IMR-90 (cell line): ENCODE data around the gene PLOD3. TPM values are rescaled to one million over a fixed set of nuclear protein-coding genes. Genes with fewer than 3 reads are reported as not detected.

ENCODE experiments used
- ATAC-seq: fragments of 200-7000 bp; cut with Tn5 transposase; 2 replicates; pipeline ENCODE4 v1.9.1; 2020; ENCODE audit warnings: low read depth, mild to moderate bottlenecking, moderate library complexity
- BruUV-seq: library from RNA; stranded (reverse); fragments of 400-500 nt; replicated peaks from 2 replicates; lab custom pipeline; 2021; lab: Mats Ljungman, UMichigan
- CTCF ChIA-PET: fragments of 300-600 bp; formaldehyde crosslinking; extraction: SDS; loops from one replicate; lab custom pipeline; 2021; ENCODE audit warnings: antibody characterized with exemption; lab: Yijun Ruan, JAX
- POLR2A ChIA-PET: fragments of 300-600 bp; sonication (Branson Sonifier 250); formaldehyde crosslinking; loops from one replicate; lab custom pipeline; 2022; ENCODE audit warnings: antibody characterized with exemption; ENCODE audit not compliant: unreplicated experiment; lab: Charles Lee
- DNase-seq: peaks from one replicate; pipeline ENCODE4 v3.0.0; 2013
- H2AFZ ChIP-seq: replicated peaks from 2 replicates; pipeline ENCODE3; 2013; ENCODE audit warnings: low read length, mild to moderate bottlenecking; ENCODE audit not compliant: poor library complexity
- H2AK5ac ChIP-seq: 2 replicates; pipeline ENCODE4 v1.6.1; 2013; ENCODE audit warnings: low read depth, low read length, inconsistent platforms
- H2AK9ac ChIP-seq: replicated peaks from 2 replicates; pipeline ENCODE3; 2013; ENCODE audit warnings: mild to moderate bottlenecking, low read depth, low read length, moderate library complexity; ENCODE audit not compliant: poor library complexity
- H2BK120ac ChIP-seq: 2 replicates; pipeline ENCODE4 v1.6.1; 2013; ENCODE audit warnings: low read depth, low read length, inconsistent platforms
- H2BK15ac ChIP-seq: 3 replicates; pipeline ENCODE4 v1.6.1; 2013; ENCODE audit warnings: low read depth, low read length, inconsistent platforms
- H2BK20ac ChIP-seq: 2 replicates; pipeline ENCODE4 v1.6.1; 2013; ENCODE audit warnings: low read depth, mild to moderate bottlenecking, inconsistent platforms, low read length, moderate library complexity
- H2BK5ac ChIP-seq: 2 replicates; pipeline ENCODE4 v1.6.1; 2013; ENCODE audit warnings: mild to moderate bottlenecking, low read depth, low read length, inconsistent platforms; ENCODE audit not compliant: poor library complexity, severe bottlenecking
- H3K14ac ChIP-seq: replicated peaks from 2 replicates; pipeline ENCODE4 v1.6.1; 2013; ENCODE audit warnings: low read depth, low read length, inconsistent platforms
- H3K18ac ChIP-seq: 2 replicates; pipeline ENCODE4 v1.6.1; 2013; ENCODE audit warnings: low read depth, low read length, control low read depth
- H3K23ac ChIP-seq: 2 replicates; pipeline ENCODE4 v1.6.1; 2013; ENCODE audit warnings: low read depth, low read length, inconsistent platforms
- H3K27ac ChIP-seq: 2 replicates; pipeline ENCODE4 v1.5.1; 2013; ENCODE audit warnings: mild to moderate bottlenecking, control low read depth, low read length; ENCODE audit not compliant: insufficient read depth
- H3K27me3 ChIP-seq: 2 replicates; pipeline ENCODE4 v1.6.1; 2013; ENCODE audit warnings: low read length; ENCODE audit not compliant: control insufficient read depth, insufficient read depth
- H3K36me3 ChIP-seq: 2 replicates; pipeline ENCODE4 v1.6.1; 2013; ENCODE audit warnings: low read length, mixed read lengths; ENCODE audit not compliant: control insufficient read depth, insufficient read depth
- H3K4ac ChIP-seq: 2 replicates; pipeline ENCODE4 v1.6.1; 2013; ENCODE audit warnings: low read depth, low read length, inconsistent platforms
- H3K4me1 ChIP-seq: 2 replicates; pipeline ENCODE4 v1.6.1; 2013; ENCODE audit warnings: low read length, mixed read lengths; ENCODE audit not compliant: control insufficient read depth, insufficient read depth
- H3K4me2 ChIP-seq: 2 replicates; pipeline ENCODE4 v1.6.1; 2013; ENCODE audit warnings: low read depth, mild to moderate bottlenecking, control low read depth, low read length, moderate library complexity
- H3K4me3 ChIP-seq: 2 replicates; pipeline ENCODE4 v1.5.1; 2013; ENCODE audit warnings: low read depth, mild to moderate bottlenecking, control low read depth, low read length, moderate library complexity; ENCODE audit not compliant: insufficient read depth
- H3K56ac ChIP-seq: 2 replicates; pipeline ENCODE4 v1.6.1; 2013; ENCODE audit warnings: low read length, inconsistent platforms; ENCODE audit not compliant: insufficient read depth; ENCODE audit errors: extremely low read depth
- H3K79me1 ChIP-seq, 2 experiments: 2 replicates each; pipeline ENCODE4 v1.6.1; 2013; ENCODE audit warnings: low read length in 2 of 2, inconsistent platforms in 1 of 2, low read depth in 1 of 2
- H3K9ac ChIP-seq: 2 replicates; pipeline ENCODE4 v1.6.1; 2013; ENCODE audit warnings: low read depth, low read length, control low read depth
- H3K9me1 ChIP-seq: 2 replicates; pipeline ENCODE4 v1.6.1; 2013; ENCODE audit warnings: low read length, inconsistent platforms; ENCODE audit not compliant: insufficient read depth
- H3K9me3 ChIP-seq: 2 replicates; pipeline ENCODE4 v1.6.1; 2013; ENCODE audit warnings: low read length; ENCODE audit not compliant: control insufficient read depth, insufficient read depth
- H4K20me1 ChIP-seq: 2 replicates; pipeline ENCODE4 v1.6.1; 2013; ENCODE audit warnings: low read length, inconsistent platforms; ENCODE audit not compliant: insufficient read depth
- H4K5ac ChIP-seq: 2 replicates; pipeline ENCODE4 v1.6.1; 2013; ENCODE audit warnings: mild to moderate bottlenecking, low read depth, low read length, control low read depth
- H4K8ac ChIP-seq, 2 experiments: 2 replicates each; pipeline ENCODE4 v1.6.1; 2013; ENCODE audit warnings: low read depth in 2 of 2, low read length in 2 of 2, control low read depth in 1 of 2, inconsistent platforms in 1 of 2
- H4K91ac ChIP-seq: 2 replicates; pipeline ENCODE4 v1.6.1; 2013; ENCODE audit warnings: low read depth, low read length, inconsistent platforms; ENCODE audit not compliant: insufficient read depth
- BHLHE40 ChIP-seq: fragments of 150-350 bp; IDR thresholded peaks from 2 replicates; pipeline ENCODE4 v1.6.1; 2016; ENCODE audit warnings: mild to moderate bottlenecking, low read depth, low read length
- CEBPB ChIP-seq: IDR thresholded peaks from 2 replicates; pipeline ENCODE4 v1.6.1; 2012; ENCODE audit warnings: low read depth, low read length, improper control_type of control experiment
- CHD1 ChIP-seq: IDR thresholded peaks from 2 replicates; pipeline ENCODE4 v1.6.1; 2012; ENCODE audit warnings: low read depth, low read length, improper control_type of control experiment
- FOS ChIP-seq: fragments of 150-350 bp; IDR thresholded peaks from 2 replicates; pipeline ENCODE4 v1.6.1; 2016; ENCODE audit warnings: low read depth, low read length
- MAFK ChIP-seq: IDR thresholded peaks from 2 replicates; pipeline ENCODE4 v1.6.1; 2012; ENCODE audit warnings: low read depth, low read length, improper control_type of control experiment
- MAZ ChIP-seq: IDR thresholded peaks from 2 replicates; pipeline ENCODE4 v1.6.1; 2012; ENCODE audit warnings: low read depth, mild to moderate bottlenecking, low read length, improper control_type of control experiment, moderate library complexity, borderline replicate concordance
- MXI1 ChIP-seq: IDR thresholded peaks from 2 replicates; pipeline ENCODE4 v1.6.1; 2012; ENCODE audit warnings: low read depth, mild to moderate bottlenecking, low read length, moderate library complexity, borderline replicate concordance
- NFE2L2 ChIP-seq: fragments of 150-350 bp; IDR thresholded peaks from 2 replicates; pipeline ENCODE4 v1.6.1; 2016; ENCODE audit warnings: low read depth, mild to moderate bottlenecking, low read length
- POLR2A ChIP-seq: IDR thresholded peaks from 2 replicates; pipeline ENCODE4 v1.6.1; 2012; ENCODE audit warnings: mild to moderate bottlenecking, low read depth, low read length
- RAD21 ChIP-seq: IDR thresholded peaks from 2 replicates; pipeline ENCODE4 v1.6.1; 2012; ENCODE audit warnings: low read length, improper control_type of control experiment
- RCOR1 ChIP-seq: IDR thresholded peaks from 2 replicates; pipeline ENCODE4 v1.6.1; 2012; ENCODE audit warnings: mild to moderate bottlenecking, low read length, improper control_type of control experiment; ENCODE audit not compliant: insufficient replicate concordance
- RFX5 ChIP-seq: IDR thresholded peaks from 2 replicates; pipeline ENCODE4 v1.8.0; 2012; ENCODE audit warnings: low read depth, mild to moderate bottlenecking, low read length, moderate library complexity
- SMC3 ChIP-seq: fragments of 150-350 bp; IDR thresholded peaks from 2 replicates; pipeline ENCODE4 v1.6.1; 2016; ENCODE audit warnings: low read depth, mild to moderate bottlenecking, antibody characterized with exemption, low read length, moderate library complexity
- WGBS, 2 experiments: methylation state at CpG; one replicate each; pipeline versions ENCODE4 v1.1.5 to v1.1.7; 2013; ENCODE audit warnings: missing lambda C conversion rate in 2 of 2; ENCODE audit not compliant: insufficient read length in 1 of 2; ENCODE audit errors: extremely low coverage in 2 of 2; 5-methylcytosine and 5-hydroxymethylcytosine counted together
- dilution Hi-C: fragments of 300-500 bp; cut with HindIII; formaldehyde crosslinking; loops from one replicate; pipeline ENCODE4 v1.14.3; 2018; ENCODE audit warnings: low sequenced_read_pairs; ENCODE audit not compliant: unreplicated experiment
- in situ Hi-C: fragments of 300-500 bp; cut with MboI; formaldehyde crosslinking; loops from 3 replicates; pipeline ENCODE4 v1.14.3; 2019; ENCODE audit warnings: low sequenced_read_pairs, inconsistent platforms, mixed read lengths
- intact Hi-C: fragments of 100-400 bp; cut with micrococcal nuclease; formaldehyde crosslinking; loops from 2 replicates; pipeline ENCODE4 v1.10.0; 2022
- polyA plus RNA-seq, 3 experiments: library from polyadenylated mRNA; depleted of rRNA; stranded (reverse); fragments of >200 nt; gene quantifications; 2 replicates each; pipeline ENCODE4 v1.2.3, GENCODE V29; 2012; ENCODE audit warnings: low replicate concordance in 1 of 3
- total RNA-seq: library from RNA; depleted of rRNA; stranded (reverse); fragments of >200 nt; gene quantifications from 2 replicates; pipeline ENCODE4 v1.2.3, GENCODE V29; 2012
- TF ChIP-seq, protein P1 (sequence below): fragments of 150-350 bp; IDR thresholded peaks from 2 replicates; pipeline ENCODE4 v1.6.1; 2016; ENCODE audit warnings: low read depth, mild to moderate bottlenecking, low read length, moderate library complexity, borderline replicate concordance
- TF ChIP-seq, protein P2 (sequence below): conservative IDR thresholded peaks from 2 replicates; pipeline ENCODE4 v1.5.1; 2012; ENCODE audit warnings: mild to moderate bottlenecking, low read depth, low read length, improper control_type of control experiment
- TF ChIP-seq, protein P3 (sequence below): fragments of 150-350 bp; IDR thresholded peaks from 2 replicates; pipeline ENCODE4 v1.6.1; 2017; ENCODE audit warnings: mild to moderate bottlenecking, antibody characterized with exemption, low read length, low read depth

Gene PLOD3
- total and polyA plus RNA-seq, 2 of the 4 experiments (the other 2 are of a cell fraction) = 21.7 to 159 TPM

DNA sequence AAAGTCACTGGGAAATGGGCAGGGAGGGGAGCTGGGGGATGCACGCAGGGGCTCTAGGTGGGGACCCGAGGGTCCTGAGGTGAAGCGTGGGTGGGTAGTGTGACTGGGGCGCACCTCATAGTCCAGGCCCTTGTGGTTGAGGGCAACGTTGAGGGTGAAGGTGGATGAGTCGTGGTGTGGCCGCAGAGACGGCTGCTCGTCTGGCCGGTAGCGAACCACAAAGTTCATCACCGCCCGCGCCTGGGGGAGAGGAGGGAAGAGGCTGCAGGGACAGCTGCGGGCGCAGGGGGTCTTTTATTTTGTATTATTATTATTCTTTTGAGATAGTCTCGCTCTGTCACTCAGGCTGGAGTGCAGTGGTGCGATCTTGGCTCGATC, 10.7 kb downstream of the PLOD3 start:
- no peak overlapping the region for H2BK15ac ChIP-seq
- no peak overlapping the region for H2AK5ac ChIP-seq
- H2BK5ac ChIP-seq = no peak overlapping the region
- intact Hi-C loops = no loop called here
- no peak overlapping the region for H4K91ac ChIP-seq
- no peak overlapping the region for H3K4me3 ChIP-seq
- no peak overlapping the region for H2AK9ac ChIP-seq
- H2BK20ac ChIP-seq = no peak overlapping the region
- BruUV-seq = no TSS peak
- no peaks in the 10 kb centered on the region for H3K9me3 ChIP-seq
- no peaks in the 10 kb centered on the region for H3K79me1 ChIP-seq
- in situ Hi-C loops = no loop called here
- no peak overlapping the region for H4K5ac ChIP-seq
- no peak overlapping the region for H2BK120ac ChIP-seq
- no peak overlapping the region for H3K27ac ChIP-seq
- peaks cover 39% of the 10 kb centered on the region for H3K36me3 ChIP-seq
- H3K9me1 ChIP-seq = no peaks in the 10 kb centered on the region
- H4K8ac ChIP-seq = no peak overlapping the region
- H2AFZ ChIP-seq = no peak overlapping the region
- H3K56ac ChIP-seq = no peak overlapping the region
- no peak overlapping the region for H3K4ac ChIP-seq
- no peak overlapping the region for H3K4me2 ChIP-seq
- H3K9ac ChIP-seq = no peak overlapping the region
- WGBS, 2 experiments = 74% methylated on average over 3 of the region's 19 CpGs; no CpG with 5 or more reads in 1 of the 2 experiments
- H3K27me3 ChIP-seq = peaks cover 22% of the 10 kb centered on the region
- ATAC-seq (no peak), DNase-seq (no peak)
- H3K18ac ChIP-seq = no peak overlapping the region
- no peak overlapping the region for H3K14ac ChIP-seq
- no peaks in the 10 kb centered on the region for H3K4me1 ChIP-seq
- no peak overlapping the region for H3K23ac ChIP-seq
- no peak for TF ChIP-seq MAFK
- no peak for TF ChIP-seq CEBPB
- no peak for TF ChIP-seq FOS
- TF ChIP-seq RFX5 = no peak
- TF ChIP-seq MXI1 = no peak
- TF ChIP-seq, protein P1, sequence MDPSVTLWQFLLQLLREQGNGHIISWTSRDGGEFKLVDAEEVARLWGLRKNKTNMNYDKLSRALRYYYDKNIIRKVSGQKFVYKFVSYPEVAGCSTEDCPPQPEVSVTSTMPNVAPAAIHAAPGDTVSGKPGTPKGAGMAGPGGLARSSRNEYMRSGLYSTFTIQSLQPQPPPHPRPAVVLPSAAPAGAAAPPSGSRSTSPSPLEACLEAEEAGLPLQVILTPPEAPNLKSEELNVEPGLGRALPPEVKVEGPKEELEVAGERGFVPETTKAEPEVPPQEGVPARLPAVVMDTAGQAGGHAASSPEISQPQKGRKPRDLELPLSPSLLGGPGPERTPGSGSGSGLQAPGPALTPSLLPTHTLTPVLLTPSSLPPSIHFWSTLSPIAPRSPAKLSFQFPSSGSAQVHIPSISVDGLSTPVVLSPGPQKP = no peak
- no peak for TF ChIP-seq MAZ
- no peak for TF ChIP-seq RAD21
- TF ChIP-seq CHD1 = no peak
- TF ChIP-seq BHLHE40 = no peak
- TF ChIP-seq SMC3 = no peak
- TF ChIP-seq, protein P2, sequence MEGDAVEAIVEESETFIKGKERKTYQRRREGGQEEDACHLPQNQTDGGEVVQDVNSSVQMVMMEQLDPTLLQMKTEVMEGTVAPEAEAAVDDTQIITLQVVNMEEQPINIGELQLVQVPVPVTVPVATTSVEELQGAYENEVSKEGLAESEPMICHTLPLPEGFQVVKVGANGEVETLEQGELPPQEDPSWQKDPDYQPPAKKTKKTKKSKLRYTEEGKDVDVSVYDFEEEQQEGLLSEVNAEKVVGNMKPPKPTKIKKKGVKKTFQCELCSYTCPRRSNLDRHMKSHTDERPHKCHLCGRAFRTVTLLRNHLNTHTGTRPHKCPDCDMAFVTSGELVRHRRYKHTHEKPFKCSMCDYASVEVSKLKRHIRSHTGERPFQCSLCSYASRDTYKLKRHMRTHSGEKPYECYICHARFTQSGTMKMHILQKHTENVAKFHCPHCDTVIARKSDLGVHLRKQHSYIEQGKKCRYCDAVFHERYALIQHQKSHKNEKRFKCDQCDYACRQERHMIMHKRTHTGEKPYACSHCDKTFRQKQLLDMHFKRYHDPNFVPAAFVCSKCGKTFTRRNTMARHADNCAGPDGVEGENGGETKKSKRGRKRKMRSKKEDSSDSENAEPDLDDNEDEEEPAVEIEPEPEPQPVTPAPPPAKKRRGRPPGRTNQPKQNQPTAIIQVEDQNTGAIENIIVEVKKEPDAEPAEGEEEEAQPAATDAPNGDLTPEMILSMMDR = no peak
- TF ChIP-seq, protein P3, sequence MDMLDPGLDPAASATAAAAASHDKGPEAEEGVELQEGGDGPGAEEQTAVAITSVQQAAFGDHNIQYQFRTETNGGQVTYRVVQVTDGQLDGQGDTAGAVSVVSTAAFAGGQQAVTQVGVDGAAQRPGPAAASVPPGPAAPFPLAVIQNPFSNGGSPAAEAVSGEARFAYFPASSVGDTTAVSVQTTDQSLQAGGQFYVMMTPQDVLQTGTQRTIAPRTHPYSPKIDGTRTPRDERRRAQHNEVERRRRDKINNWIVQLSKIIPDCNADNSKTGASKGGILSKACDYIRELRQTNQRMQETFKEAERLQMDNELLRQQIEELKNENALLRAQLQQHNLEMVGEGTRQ = no peak
- TF ChIP-seq POLR2A = no peak
- no peak for TF ChIP-seq RCOR1
- no peak for TF ChIP-seq NFE2L2
- ChIA-PET POLR2A (no interaction called here), CTCF (no interaction called here)
- no peaks in the 10 kb centered on the region; the same call in 1 of the 2 replicates for H4K20me1 ChIP-seq
- dilution Hi-C loops = no loop called here
